Mesenchymal stem cell (in vitro differentiated cells and primary cell): Measurements from ENCODE around the gene ELOVL7.

Experiments
- DNase-seq: peaks from one replicate; pipeline ENCODE4 v3.0.0-alpha.2; 2013
- H2AFZ ChIP-seq: one replicate; pipeline ENCODE4 v1.6.1; 2013; ENCODE audit warnings: low read depth, mild to moderate bottlenecking, control low read depth, inconsistent platforms, low read length, moderate library complexity
- H2AK5ac ChIP-seq: 2 replicates; pipeline ENCODE4 v1.6.1; 2013; ENCODE audit warnings: low read length, moderate library complexity, mild to moderate bottlenecking, inconsistent platforms; ENCODE audit not compliant: severe bottlenecking
- H2BK120ac ChIP-seq: one replicate; pipeline ENCODE4 v1.6.1; 2013; ENCODE audit warnings: low read depth, mild to moderate bottlenecking, inconsistent platforms, low read length, moderate library complexity
- H2BK12ac ChIP-seq, 2 experiments: one replicate each; pipeline ENCODE4 v1.6.1; 2013; ENCODE audit warnings: inconsistent platforms in 2 of 2, low read length in 2 of 2, mild to moderate bottlenecking in 2 of 2, moderate library complexity in 2 of 2, control low read depth in 1 of 2
- H2BK15ac ChIP-seq: one replicate; pipeline ENCODE4 v1.6.1; 2013; ENCODE audit warnings: mild to moderate bottlenecking, low read depth, inconsistent platforms; ENCODE audit not compliant: poor library complexity, severe bottlenecking
- H2BK5ac ChIP-seq: 2 replicates; pipeline ENCODE4 v1.6.1; 2013; ENCODE audit warnings: low read depth, mild to moderate bottlenecking, low read length, control low read depth, inconsistent platforms; ENCODE audit not compliant: poor library complexity, severe bottlenecking
- H3K14ac ChIP-seq, 2 experiments: one replicate each; pipeline ENCODE4 v1.6.1; 2013; ENCODE audit warnings: inconsistent platforms in 2 of 2, low read length in 2 of 2, control low read depth in 1 of 2, mild to moderate bottlenecking in 1 of 2, moderate library complexity in 1 of 2
- H3K18ac ChIP-seq, 2 experiments: one replicate each; pipeline ENCODE4 v1.6.1; 2013; ENCODE audit warnings: inconsistent platforms in 2 of 2, low read length in 2 of 2, control low read depth in 1 of 2, low read depth in 1 of 2, mild to moderate bottlenecking in 1 of 2
- H3K23ac ChIP-seq, 2 experiments: one replicate each; pipeline ENCODE4 v1.6.1; 2013; ENCODE audit warnings: inconsistent platforms in 2 of 2, low read length in 2 of 2, mild to moderate bottlenecking in 2 of 2, moderate library complexity in 2 of 2, control low read depth in 1 of 2
- H3K27ac ChIP-seq: 2 replicates; pipeline ENCODE4 v1.5.1; 2013; ENCODE audit warnings: mild to moderate bottlenecking, moderate library complexity, low read length, control low read depth, inconsistent platforms; ENCODE audit not compliant: poor library complexity, severe bottlenecking
- H3K27me3 ChIP-seq, 2 experiments: 2 replicates each; pipeline versions ENCODE4 v1.6.1 to v1.7.0; 2013; ENCODE audit warnings: low read length in 2 of 2, mild to moderate bottlenecking in 2 of 2, moderate library complexity in 2 of 2, control low read depth in 1 of 2, inconsistent platforms in 1 of 2; ENCODE audit not compliant: control insufficient read depth in 1 of 2, insufficient read depth in 1 of 2
- H3K36me3 ChIP-seq, 2 experiments: 2 replicates each; pipeline versions ENCODE4 v1.6.1 to v1.7.0; 2013; ENCODE audit warnings: low read length in 2 of 2, control low read depth in 1 of 2, inconsistent platforms in 1 of 2, low read depth in 1 of 2, mild to moderate bottlenecking in 1 of 2; ENCODE audit not compliant: insufficient read depth in 2 of 2, control insufficient read depth in 1 of 2
- H3K4ac ChIP-seq, 2 experiments: one replicate each; pipeline ENCODE4 v1.6.1; 2013; ENCODE audit warnings: inconsistent platforms in 2 of 2, low read length in 2 of 2, mild to moderate bottlenecking in 2 of 2, moderate library complexity in 2 of 2, control low read depth in 1 of 2, low read depth in 1 of 2
- H3K4me1 ChIP-seq: 2 replicates; pipeline ENCODE4 v1.6.1; 2013; ENCODE audit warnings: low read depth, low read length, control low read depth; ENCODE audit not compliant: control insufficient read depth, insufficient read depth
- H3K4me2 ChIP-seq: 2 replicates; pipeline ENCODE4 v1.6.1; 2013; ENCODE audit warnings: low read length, mild to moderate bottlenecking, inconsistent platforms; ENCODE audit not compliant: poor library complexity, severe bottlenecking
- H3K4me3 ChIP-seq, 2 experiments: 2 replicates each; pipeline versions ENCODE4 v1.5.1 to v1.7.0; 2013; ENCODE audit warnings: low read length in 2 of 2, mild to moderate bottlenecking in 2 of 2, control low read depth in 1 of 2, low read depth in 1 of 2; ENCODE audit not compliant: insufficient read depth in 1 of 2
- H3K79me1 ChIP-seq: replicated peaks from 2 replicates; pipeline ENCODE4 v1.6.1; 2013; ENCODE audit warnings: mild to moderate bottlenecking, control low read depth, low read length, inconsistent platforms; ENCODE audit not compliant: poor library complexity, severe bottlenecking
- H3K9ac ChIP-seq: 2 replicates; pipeline ENCODE4 v1.7.0; 2013; ENCODE audit warnings: mild to moderate bottlenecking, low read length, moderate library complexity
- H3K9me3 ChIP-seq: 2 replicates; pipeline ENCODE4 v1.7.0; 2013; ENCODE audit warnings: mild to moderate bottlenecking, low read length; ENCODE audit not compliant: control insufficient read depth
- H4K8ac ChIP-seq: one replicate; pipeline ENCODE4 v1.6.1; 2013; ENCODE audit warnings: inconsistent platforms, mild to moderate bottlenecking, low read length, moderate library complexity
- H4K91ac ChIP-seq: one replicate; pipeline ENCODE4 v1.6.1; 2013; ENCODE audit warnings: mild to moderate bottlenecking, low read length, inconsistent platforms
- WGBS: methylation state at CpG from one replicate; pipeline ENCODE4 v1.1.7; 2013; ENCODE audit warnings: mixed read lengths; 5-methylcytosine and 5-hydroxymethylcytosine counted together

The ELOVL7 gene

GRCh38 chr5:60827201-60827600 lies 16.9 kb downstream of the ELOVL7 start:
- H2BK5ac ChIP-seq = no peak overlapping the region
- no peak for DNase-seq
- H2AK5ac ChIP-seq = no peak overlapping the region
- no peak overlapping the region for H3K27ac ChIP-seq
- H3K14ac ChIP-seq = no peak overlapping the region
- no peak overlapping the region for H3K9ac ChIP-seq
- H4K91ac ChIP-seq = no peak overlapping the region
- H3K4me2 ChIP-seq = no peak overlapping the region
- no peaks in the 10 kb centered on the region for H3K9me3 ChIP-seq
- no peak overlapping the region for H3K4me3 ChIP-seq
- H3K4ac ChIP-seq = no peak overlapping the region
- H3K79me1 ChIP-seq = no peaks in the 10 kb centered on the region
- no peak overlapping the region for H3K18ac ChIP-seq
- peaks cover 2% of the 10 kb centered on the region for H3K4me1 ChIP-seq
- WGBS = no CpG with 5 or more reads among the region's 1 CpG
- H2BK15ac ChIP-seq = no peak overlapping the region
- H2BK12ac ChIP-seq = no peak overlapping the region
- H4K8ac ChIP-seq = no peak overlapping the region
- peaks cover 0 to 11% of the 10 kb centered on the region in 2 experiments for H3K27me3 ChIP-seq
- no peak overlapping the region for H2AFZ ChIP-seq
- no peaks in the 10 kb centered on the region for H3K36me3 ChIP-seq
- no peak overlapping the region for H3K23ac ChIP-seq
- H2BK120ac ChIP-seq = no peak overlapping the region

DNA sequence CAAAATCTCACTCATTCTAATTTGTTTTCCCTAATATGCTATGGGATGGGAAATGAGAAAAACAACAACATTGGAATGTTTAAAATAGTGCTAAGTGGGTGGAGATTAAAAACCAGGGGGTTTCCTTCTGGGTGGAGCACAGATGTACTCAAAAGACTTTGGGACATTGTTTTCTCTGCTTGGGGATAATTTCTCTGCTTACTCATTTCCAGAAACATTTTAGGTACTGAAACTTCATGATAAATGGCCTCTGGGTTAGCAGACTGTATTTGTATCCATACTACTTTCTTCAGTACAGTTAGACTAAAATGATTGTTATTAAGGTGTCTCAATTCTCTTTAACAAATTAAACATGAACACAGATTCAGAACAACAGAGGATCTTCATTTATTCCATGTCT lies 17.4 kb downstream of the ELOVL7 start:
- Histone ChIP-seq H3K4me1 (peaks cover 2% of the 10 kb centered on the region), H3K9me3 (no peaks in the 10 kb centered on the region), H4K8ac (no peak overlapping the region), H3K4me2 (no peak overlapping the region), H3K14ac (no peak overlapping the region), H4K91ac (no peak overlapping the region), H3K79me1 (no peaks in the 10 kb centered on the region), H3K23ac (no peak overlapping the region), H3K9ac (no peak overlapping the region), H2AK5ac (no peak overlapping the region), H3K27me3 (peaks cover 0 to 11% of the 10 kb centered on the region in 2 experiments), H2BK12ac (no peak overlapping the region), H2BK120ac (no peak overlapping the region), H3K4ac (no peak overlapping the region), H3K36me3 (no peaks in the 10 kb centered on the region), H3K4me3 (no peak overlapping the region), H2AFZ (no peak overlapping the region), H3K18ac (no peak overlapping the region), H3K27ac (no peak overlapping the region), H2BK15ac (no peak overlapping the region), H2BK5ac (no peak overlapping the region)
- no peak for DNase-seq

DNA sequence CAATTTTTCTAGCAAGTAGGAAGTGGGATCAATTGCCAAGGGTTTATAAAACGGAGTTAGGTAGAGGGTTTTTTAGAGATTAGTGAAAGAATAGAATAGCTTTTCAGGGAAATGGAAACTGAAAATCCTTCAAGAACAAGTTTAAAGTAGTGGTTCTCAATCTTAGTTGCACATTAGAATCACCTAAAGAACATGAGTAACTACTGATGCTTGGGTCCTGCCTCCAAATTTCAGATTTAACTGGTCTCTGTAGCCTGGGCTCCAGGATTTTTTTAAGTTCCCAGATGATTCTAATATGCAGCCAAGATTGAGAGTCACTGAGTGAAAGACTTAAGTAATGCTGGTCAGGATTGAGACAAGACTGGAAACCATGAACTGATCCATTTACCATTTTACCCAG lies 20.5 kb downstream of the ELOVL7 start:
- Histone ChIP-seq H3K9ac (no peak overlapping the region), H3K4me1 (peaks cover 2% of the 10 kb centered on the region), H4K91ac (no peak overlapping the region), H3K9me3 (no peaks in the 10 kb centered on the region), H2AK5ac (no peak overlapping the region), H4K8ac (no peak overlapping the region), H2BK120ac (no peak overlapping the region), H3K14ac (no peak overlapping the region), H2BK5ac (no peak overlapping the region), H3K18ac (no peak overlapping the region), H2BK12ac (no peak overlapping the region), H3K79me1 (no peaks in the 10 kb centered on the region), H3K36me3 (no peaks in the 10 kb centered on the region), H3K27ac (no peak overlapping the region), H3K4ac (no peak overlapping the region), H3K4me2 (no peak overlapping the region), H3K27me3 (peaks cover 0 to 11% of the 10 kb centered on the region in 2 experiments), H3K23ac (no peak overlapping the region), H3K4me3 (no peak overlapping the region), H2BK15ac (no peak overlapping the region), H2AFZ (no peak overlapping the region)
- WGBS = 90% methylated on average over 1 of the region's 1 CpG
- DNase-seq = no peak

GRCh38 chr5:60822285-60822556 lies 21.8 kb downstream of the ELOVL7 start:
- Histone ChIP-seq H2AK5ac (no peak overlapping the region), H2BK12ac (no peak overlapping the region), H3K4me3 (no peak overlapping the region), H2BK5ac (no peak overlapping the region), H4K91ac (no peak overlapping the region), H3K9ac (no peak overlapping the region), H2BK15ac (no peak overlapping the region), H3K27ac (no peak overlapping the region), H2BK120ac (no peak overlapping the region), H3K14ac (no peak overlapping the region), H3K9me3 (no peaks in the 10 kb centered on the region), H3K36me3 (no peaks in the 10 kb centered on the region), H3K27me3 (peaks cover 0 to 11% of the 10 kb centered on the region in 2 experiments), H3K23ac (no peak overlapping the region), H3K79me1 (no peaks in the 10 kb centered on the region), H3K4ac (no peak overlapping the region), H2AFZ (no peak overlapping the region), H3K18ac (no peak overlapping the region), H3K4me2 (no peak overlapping the region), H4K8ac (no peak overlapping the region), H3K4me1 (no peaks in the 10 kb centered on the region)
- DNase-seq = no peak
- WGBS = 100% methylated on average over 2 of the region's 2 CpGs
